Neural cell (in vitro differentiated cells): Measurements from ENCODE around the gene TKFC. TPM values are rescaled to one million over a fixed set of nuclear protein-coding genes. Genes with fewer than 3 reads are reported as not detected.

Source experiments
- H2AFZ ChIP-seq: fragments of 200-600, 300-800 bp; sonication (generic), shearing (Covaris generic); 2 replicates; pipeline ENCODE4 v1.6.0; 2014; ENCODE audit warnings: low read depth, mild to moderate bottlenecking, antibody characterized with exemption, low read length, moderate library complexity
- H3F3A ChIP-seq: fragments of 200-600 bp; shearing (Covaris generic); 2 replicates; pipeline ENCODE4 v1.6.1; 2016; ENCODE audit warnings: mild to moderate bottlenecking, moderate library complexity, mixed read lengths, antibody characterized with exemption, low read length; ENCODE audit not compliant: insufficient read depth, poor library complexity, severe bottlenecking
- H3K27ac ChIP-seq: fragments of 200-600, 300-800 bp; sonication (generic), shearing (Covaris generic); 2 replicates; pipeline ENCODE4 v1.5.1; 2014; ENCODE audit warnings: mild to moderate bottlenecking, low read length, moderate library complexity
- H3K27me3 ChIP-seq: fragments of 300-800, 200-600 bp; sonication (generic), shearing (Covaris generic); 2 replicates; pipeline ENCODE4 v1.6.0; 2014; ENCODE audit warnings: mild to moderate bottlenecking, low read depth, low read length, moderate library complexity; ENCODE audit not compliant: insufficient read depth
- H3K36me3 ChIP-seq: fragments of 300-800, 200-600 bp; sonication (generic), shearing (Covaris generic); 2 replicates; pipeline ENCODE4 v1.5.1; 2014; ENCODE audit warnings: mild to moderate bottlenecking, antibody characterized with exemption, low read length, moderate library complexity; ENCODE audit not compliant: insufficient read depth
- H3K4me2 ChIP-seq: fragments of 300-800, 200-600 bp; sonication (generic), shearing (Covaris generic); 2 replicates; pipeline ENCODE4 v1.6.0; 2014; ENCODE audit warnings: mild to moderate bottlenecking, low read length
- H3K4me3 ChIP-seq: fragments of 300-800, 200-600 bp; sonication (generic), shearing (Covaris generic); 2 replicates; pipeline ENCODE4 v1.5.1; 2014; ENCODE audit warnings: mild to moderate bottlenecking, low read length, moderate library complexity
- H3K79me2 ChIP-seq: fragments of 200-600 bp; shearing (Covaris generic); replicated peaks from 2 replicates; pipeline ENCODE4 v1.6.0; 2014; ENCODE audit warnings: mild to moderate bottlenecking, low read length, moderate library complexity; ENCODE audit not compliant: insufficient read depth
- H3K9ac ChIP-seq: fragments of 300-800, 200-600 bp; sonication (generic), shearing (Covaris generic); 2 replicates; pipeline ENCODE4 v1.6.1; 2016; ENCODE audit warnings: mild to moderate bottlenecking, low read length, mixed read lengths
- H3K9me2 ChIP-seq: fragments of 200-600 bp; shearing (Covaris generic); 2 replicates; pipeline ENCODE4 v1.6.1; 2016; ENCODE audit warnings: mild to moderate bottlenecking, low read length, mixed read lengths; ENCODE audit not compliant: insufficient read depth
- H3K9me3 ChIP-seq: fragments of 200-600, 300-800 bp; sonication (generic), shearing (Covaris generic); 2 replicates; pipeline ENCODE4 v1.6.1; 2016; ENCODE audit warnings: mild to moderate bottlenecking, mixed run types, low read length, moderate library complexity, mixed read lengths
- H4K20me1 ChIP-seq: fragments of 200-600 bp; shearing (Covaris generic); 2 replicates; pipeline ENCODE4 v1.6.1; 2016; ENCODE audit warnings: mild to moderate bottlenecking, mixed run types; ENCODE audit not compliant: insufficient read depth
- CTCF ChIP-seq: fragments of 450-650 bp; IDR thresholded peaks from 2 replicates; pipeline ENCODE4 v1.5.1; 2014; ENCODE audit warnings: antibody characterized with exemption, mild to moderate bottlenecking, moderate library complexity; ENCODE audit not compliant: poor library complexity, severe bottlenecking
- EP300 ChIP-seq: fragments of 450-650 bp; conservative IDR thresholded peaks from 2 replicates; pipeline ENCODE4 v1.6.1; 2014; ENCODE audit warnings: antibody characterized with exemption, mild to moderate bottlenecking, moderate library complexity; ENCODE audit not compliant: poor library complexity, severe bottlenecking
- EZH2 ChIP-seq: fragments of 200-600, 300-800 bp; shearing (Covaris generic), sonication (generic); IDR thresholded peaks from 2 replicates; pipeline ENCODE4 v1.6.1; 2014; ENCODE audit warnings: antibody characterized with exemption, low read length, borderline replicate concordance, mild to moderate bottlenecking; ENCODE audit not compliant: insufficient read depth, poor library complexity, severe bottlenecking
- MXI1 ChIP-seq: fragments of 450-650 bp; conservative IDR thresholded peaks from 2 replicates; pipeline ENCODE4 v1.6.1; 2014; ENCODE audit warnings: antibody characterized with exemption, mild to moderate bottlenecking; ENCODE audit not compliant: poor library complexity, severe bottlenecking
- POLR2AphosphoS5 ChIP-seq: IDR thresholded peaks from 2 replicates; pipeline ENCODE4 v1.6.1; 2012
- RAD21 ChIP-seq: fragments of 450-650 bp; conservative IDR thresholded peaks from 2 replicates; pipeline ENCODE4 v1.6.1; 2014; ENCODE audit warnings: antibody characterized with exemption, mild to moderate bottlenecking, moderate library complexity
- REST ChIP-seq: IDR thresholded peaks from 2 replicates; pipeline ENCODE4 v1.6.1; 2012; ENCODE audit warnings: borderline replicate concordance
- SMC3 ChIP-seq: fragments of 450-650 bp; conservative IDR thresholded peaks from 2 replicates; pipeline ENCODE4 v1.6.1; 2014; ENCODE audit warnings: antibody characterized with exemption, mild to moderate bottlenecking, moderate library complexity; ENCODE audit not compliant: poor library complexity
- TAF1 ChIP-seq: IDR thresholded peaks from 2 replicates; pipeline ENCODE4 v1.6.1; 2012; ENCODE audit warnings: low read depth
- polyA plus RNA-seq: library from polyadenylated mRNA; depleted of rRNA; stranded (reverse); fragments of >200 nt; gene quantifications from 2 replicates; pipeline ENCODE4 v1.2.3, GENCODE V29; 2014

The TKFC gene
- polyA plus RNA-seq, 1 donor from 2014 or later, result 46.0 TPM

GRCh38 chr11:61337706-61338470 lies 4.9 kb downstream of the TKFC start:
- Histone ChIP-seq H3K9ac (no peak overlapping the region), H4K20me1 (no peaks in the 10 kb centered on the region)

GRCh38 chr11:61338783-61339489 lies 5.9 kb downstream of the TKFC start:
- TF ChIP-seq RAD21 (no peak), REST (no peak), TAF1 (no peak), POLR2AphosphoS5 (no peak), CTCF (no peak), EZH2 (no peak), MXI1 (no peak), SMC3 (no peak), EP300 (no peak)
- H3K4me3 ChIP-seq, result no peak overlapping the region
- H3K9ac ChIP-seq, result no peak overlapping the region
- H2AFZ ChIP-seq, result no peak overlapping the region
- H3K36me3 ChIP-seq, result no peaks in the 10 kb centered on the region
- H4K20me1 ChIP-seq, result no peaks in the 10 kb centered on the region
- H3K4me2 ChIP-seq, result no peak overlapping the region
- no peaks in the 10 kb centered on the region for H3K79me2 ChIP-seq
- no peaks in the 10 kb centered on the region for H3K27me3 ChIP-seq
- H3K9me2 ChIP-seq, result no peaks in the 10 kb centered on the region
- H3K9me3 ChIP-seq, result no peaks in the 10 kb centered on the region
- no peak overlapping the region for H3K27ac ChIP-seq
- H3F3A ChIP-seq, result no peaks in the 10 kb centered on the region

More at GRCh38 chr11:61337706-61338470, 4.9 kb downstream of the TKFC start:
- TF ChIP-seq POLR2AphosphoS5 (no peak), CTCF (no peak), SMC3 (no peak)
- no peaks in the 10 kb centered on the region for H3K9me3 ChIP-seq
- no peak overlapping the region for H3K4me3 ChIP-seq
- no peaks in the 10 kb centered on the region for H3K27me3 ChIP-seq
- H3F3A ChIP-seq, result no peaks in the 10 kb centered on the region
- no peaks in the 10 kb centered on the region for H3K9me2 ChIP-seq
- H3K27ac ChIP-seq, result no peak overlapping the region
- H3K36me3 ChIP-seq, result no peaks in the 10 kb centered on the region
- no peak overlapping the region for H3K4me2 ChIP-seq
- no peak overlapping the region for H2AFZ ChIP-seq
- no peaks in the 10 kb centered on the region for H3K79me2 ChIP-seq
